GM19452 (cell line): ENCODE data around the gene NAALAD2.
"Not testable (repeated sequence)": the region's sequence is repeated elsewhere in the genome, so short reads cannot be mapped to it uniquely, and the experiment has no call there.

ENCODE experiments used
- ATAC-seq: cut with Tn5 transposase; IDR thresholded peaks from one replicate; pipeline ENCODE4 v1.9.1; 2021; ENCODE audit not compliant: unreplicated experiment

Gene NAALAD2

GRCh38 chr11:90239967-90240636, 105.6 kb downstream of the NAALAD2 start:
- ATAC-seq: not testable (repeated sequence)

GRCh38 chr11:90241414-90241813, 107.0 kb downstream of the NAALAD2 start:
- no peak for ATAC-seq
